ENCODE measurements around the gene ZMAT5.
A peak's percentile ranks its signal among the peaks of the same experiment; 100 is the strongest.

ZMAT5 gene

DNA sequence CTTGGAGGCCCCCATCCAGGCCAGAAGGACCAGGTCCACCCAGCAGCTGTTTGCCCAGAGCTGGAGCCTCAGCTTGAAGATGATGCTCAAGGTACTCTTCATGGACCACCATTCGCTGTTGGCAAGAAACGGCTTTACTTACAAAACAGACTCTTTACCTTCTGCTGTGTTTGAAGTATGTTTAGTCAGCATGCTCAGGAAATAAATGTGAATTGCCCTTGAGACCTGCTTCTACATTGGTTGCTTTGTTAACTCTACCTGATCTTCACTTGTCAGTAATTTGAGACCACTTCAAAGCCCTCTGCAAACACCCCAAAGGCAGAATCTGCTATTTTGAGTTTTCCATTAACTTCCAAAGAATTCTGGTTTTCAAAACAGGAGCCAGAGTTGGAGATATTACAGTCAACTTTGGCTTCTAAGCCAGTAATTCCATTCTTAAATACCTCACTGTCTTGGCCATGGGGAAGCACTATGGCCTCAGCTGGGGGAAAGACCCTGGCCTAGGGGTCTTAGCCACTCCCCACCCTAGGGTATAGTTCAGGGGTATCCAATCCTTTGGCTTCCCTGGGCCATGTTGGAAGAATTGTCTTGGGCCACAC, 3.0 kb upstream of the ZMAT5 start:
- ChIA-PET POLR2A (interaction anchor here (0.8 kb wide), 1 partner anchor 9 kb away, joined by 3 read pairs; no protein-coding TSS in a partner anchor), CTCF (interaction anchor here (0.6 to 1.2 kb wide), 3 partner anchors 134 to 236 kb away, joined by 3 to 5 read pairs (median 3); no protein-coding TSS in a partner anchor)
- H3K4me1 ChIP-seq (ENCODE audit: control insufficient read depth, insufficient read depth, low read length): no peaks in the 10 kb centered on the region; the same call in 1 of the 2 replicates
- peaks cover 11 to 32% of the 10 kb centered on the region in 2 experiments for H3K36me3 ChIP-seq (ENCODE audit: control insufficient read depth in 2 of 2, insufficient read depth in 1 of 2, low read length in 2 of 2)
- TF ChIP-seq ZNF416 (tag by site-specific recombination; IDR thresholded peaks at IDR 0.05) (no peak), ZNF155 (tag by site-specific recombination; IDR thresholded peaks at IDR 0.05) (no peak), ZNF19 (tag by site-specific recombination; IDR thresholded peaks at IDR 0.05; ENCODE audit: low read depth) (no peak), GLI4 (tag by site-specific recombination; IDR thresholded peaks at IDR 0.05) (no peak), WT1 (tag by site-specific recombination; IDR thresholded peaks at IDR 0.05) (no peak), SETDB1 (IDR thresholded peaks at IDR 0.05; ENCODE audit: insufficient read length, low read length) (no peak), EGR2 (tag by site-specific recombination; IDR thresholded peaks at IDR 0.05; ENCODE audit: low read depth) (no peak), ZNF610 (tag by site-specific recombination; IDR thresholded peaks at IDR 0.05; ENCODE audit: borderline replicate concordance) (no peak), ZNF274 (IDR thresholded peaks at IDR 0.05; ENCODE audit: low read length) (no peak), ZNF274 (tag by site-specific recombination; IDR thresholded peaks at IDR 0.05; ENCODE audit: borderline replicate concordance) (no peak), ZNF600 (tag by site-specific recombination; IDR thresholded peaks at IDR 0.05) (no peak), ZNF664 (tag by site-specific recombination; IDR thresholded peaks at IDR 0.05) (no peak)
- H3K27ac ChIP-seq (ENCODE audit: extremely low read depth, low read depth, low read length): no peak overlapping the region
- H3K9me3 ChIP-seq (ENCODE audit: control insufficient read depth, insufficient read depth, low read depth, low read length): no peaks in the 10 kb centered on the region
- no peak overlapping the region for H3K4me3 ChIP-seq (ENCODE audit: low read depth, low read length)

DNA sequence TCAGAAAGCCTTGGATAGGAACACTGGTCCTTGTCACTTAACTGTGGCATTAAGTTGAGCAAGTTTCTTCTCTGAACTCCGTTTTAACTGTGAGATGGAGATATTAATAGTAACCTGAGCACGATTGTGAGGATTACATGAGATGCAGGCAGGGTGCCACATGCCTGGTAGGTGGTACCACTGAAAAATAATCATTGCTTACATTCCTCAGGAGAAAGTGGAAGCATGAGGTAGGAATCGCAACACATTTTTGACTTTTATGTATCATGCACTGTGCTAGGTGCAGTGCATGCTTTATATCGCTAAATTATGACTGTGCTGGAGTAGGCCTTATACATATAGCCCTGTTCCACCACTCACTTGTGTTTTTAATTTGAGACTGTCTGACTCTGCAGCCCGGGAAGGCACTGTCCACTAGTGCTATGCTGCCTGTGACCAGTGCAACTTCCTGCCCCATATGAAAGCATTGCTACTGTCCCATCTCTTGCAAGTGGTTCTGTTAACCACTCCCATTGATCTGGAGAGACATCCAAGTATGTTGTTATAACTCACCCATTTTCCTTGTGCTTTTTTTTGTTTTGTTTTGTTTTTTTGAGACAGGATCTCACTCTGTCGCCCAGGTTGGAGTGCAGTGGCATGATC, 1.4 kb upstream of the ZMAT5 start:
- peaks cover 11 to 32% of the 10 kb centered on the region in 2 experiments for H3K36me3 ChIP-seq (ENCODE audit: control insufficient read depth in 2 of 2, insufficient read depth in 1 of 2, low read length in 2 of 2)
- ChIA-PET POLR2A (no interaction called here), CTCF (interaction anchor here (0.6 kb wide), 1 partner anchor 81 kb away, joined by 4 read pairs; no protein-coding TSS in a partner anchor)
- peak overlapping the region; percentile 80 for H3K4me3 ChIP-seq (ENCODE audit: low read depth, low read length)
- H3K4me1 ChIP-seq (ENCODE audit: control insufficient read depth, insufficient read depth, low read length): peaks cover 2% of the 10 kb centered on the region; the same call in 1 of the 2 replicates
- H3K9me3 ChIP-seq (ENCODE audit: control insufficient read depth, insufficient read depth, low read depth, low read length): no peaks in the 10 kb centered on the region
- peak overlapping the region; percentile 87; the same call in 1 of the 2 replicates for H3K27ac ChIP-seq (ENCODE audit: extremely low read depth, low read depth, low read length)
- TF ChIP-seq MEIS1 (CRISPR knock-in tag; IDR thresholded peaks at IDR 0.05; ENCODE audit: borderline replicate concordance) (no peak), ZBTB20 (tag by site-specific recombination; IDR thresholded peaks at IDR 0.05) (no peak), SETDB1 (IDR thresholded peaks at IDR 0.05; ENCODE audit: insufficient read length, low read length) (no peak), ZNF837 (tag by site-specific recombination; IDR thresholded peaks at IDR 0.05) (no peak), ZNF585B (tag by site-specific recombination; IDR thresholded peaks at IDR 0.05) (no peak), ZSCAN16 (tag by site-specific recombination; IDR thresholded peaks at IDR 0.05) (no peak), ZNF274 (IDR thresholded peaks at IDR 0.05; ENCODE audit: low read length) (no peak), ZNF274 (tag by site-specific recombination; IDR thresholded peaks at IDR 0.05; ENCODE audit: borderline replicate concordance) (no peak), ZNF23 (tag by site-specific recombination; IDR thresholded peaks at IDR 0.05; ENCODE audit: borderline replicate concordance) (no peak), ZNF623 (tag by site-specific recombination; IDR thresholded peaks at IDR 0.05) (no peak), ZNF114 (tag by site-specific recombination; IDR thresholded peaks at IDR 0.05) (no peak)
- TF ChIP-seq, protein P1, sequence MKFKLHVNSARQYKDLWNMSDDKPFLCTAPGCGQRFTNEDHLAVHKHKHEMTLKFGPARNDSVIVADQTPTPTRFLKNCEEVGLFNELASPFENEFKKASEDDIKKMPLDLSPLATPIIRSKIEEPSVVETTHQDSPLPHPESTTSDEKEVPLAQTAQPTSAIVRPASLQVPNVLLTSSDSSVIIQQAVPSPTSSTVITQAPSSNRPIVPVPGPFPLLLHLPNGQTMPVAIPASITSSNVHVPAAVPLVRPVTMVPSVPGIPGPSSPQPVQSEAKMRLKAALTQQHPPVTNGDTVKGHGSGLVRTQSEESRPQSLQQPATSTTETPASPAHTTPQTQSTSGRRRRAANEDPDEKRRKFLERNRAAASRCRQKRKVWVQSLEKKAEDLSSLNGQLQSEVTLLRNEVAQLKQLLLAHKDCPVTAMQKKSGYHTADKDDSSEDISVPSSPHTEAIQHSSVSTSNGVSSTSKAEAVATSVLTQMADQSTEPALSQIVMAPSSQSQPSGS (tag by site-specific recombination; IDR thresholded peaks at IDR 0.05; ENCODE audit: low read depth): no peak
- TF ChIP-seq, protein P2, sequence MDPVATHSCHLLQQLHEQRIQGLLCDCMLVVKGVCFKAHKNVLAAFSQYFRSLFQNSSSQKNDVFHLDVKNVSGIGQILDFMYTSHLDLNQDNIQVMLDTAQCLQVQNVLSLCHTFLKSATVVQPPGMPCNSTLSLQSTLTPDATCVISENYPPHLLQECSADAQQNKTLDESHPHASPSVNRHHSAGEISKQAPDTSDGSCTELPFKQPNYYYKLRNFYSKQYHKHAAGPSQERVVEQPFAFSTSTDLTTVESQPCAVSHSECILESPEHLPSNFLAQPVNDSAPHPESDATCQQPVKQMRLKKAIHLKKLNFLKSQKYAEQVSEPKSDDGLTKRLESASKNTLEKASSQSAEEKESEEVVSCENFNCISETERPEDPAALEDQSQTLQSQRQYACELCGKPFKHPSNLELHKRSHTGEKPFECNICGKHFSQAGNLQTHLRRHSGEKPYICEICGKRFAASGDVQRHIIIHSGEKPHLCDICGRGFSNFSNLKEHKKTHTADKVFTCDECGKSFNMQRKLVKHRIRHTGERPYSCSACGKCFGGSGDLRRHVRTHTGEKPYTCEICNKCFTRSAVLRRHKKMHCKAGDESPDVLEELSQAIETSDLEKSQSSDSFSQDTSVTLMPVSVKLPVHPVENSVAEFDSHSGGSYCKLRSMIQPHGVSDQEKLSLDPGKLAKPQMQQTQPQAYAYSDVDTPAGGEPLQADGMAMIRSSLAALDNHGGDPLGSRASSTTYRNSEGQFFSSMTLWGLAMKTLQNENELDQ (tag by site-specific recombination; IDR thresholded peaks at IDR 0.05; ENCODE audit: low read depth): no peak

All from HEK293 (cell line).